Measurements from ENCODE around the gene DOCK1.

DOCK1 gene

GRCh38 chr10:127313996-127314700, 408.9 kb downstream of the DOCK1 start:
- Histone ChIP-seq H3K27me3 (ENCODE audit: insufficient read depth, poor library complexity, severe bottlenecking) (no peaks in the 10 kb centered on the region), H3K27ac (ENCODE audit: poor library complexity, severe bottlenecking) (no peak overlapping the region), H3K4me3 (ENCODE audit: severe bottlenecking) (no peak overlapping the region), H3K9me3 (ENCODE audit: severe bottlenecking) (no peaks in the 10 kb centered on the region), H3K4me1 (ENCODE audit: insufficient read depth, poor library complexity, severe bottlenecking) (no peaks in the 10 kb centered on the region), H3K36me3 (ENCODE audit: low read depth) (no peaks in the 10 kb centered on the region)
- TF ChIP-seq CTCF (IDR thresholded peaks at IDR 0.05; ENCODE audit: poor library complexity, severe bottlenecking): no peak
- no peak for DNase-seq (ENCODE audit: low spot score)
- ATAC-seq (ENCODE audit: low read depth): no peak

GRCh38 chr10:127314797-127315196, 409.6 kb downstream of the DOCK1 start:
- H3K9me3 ChIP-seq (ENCODE audit: severe bottlenecking): no peaks in the 10 kb centered on the region
- TF ChIP-seq CTCF (IDR thresholded peaks at IDR 0.05; ENCODE audit: poor library complexity, severe bottlenecking): no peak
- H3K27ac ChIP-seq (ENCODE audit: poor library complexity, severe bottlenecking): no peak overlapping the region
- DNase-seq (ENCODE audit: low spot score) (no peak), ATAC-seq (ENCODE audit: low read depth) (no peak)
- H3K4me1 ChIP-seq (ENCODE audit: insufficient read depth, poor library complexity, severe bottlenecking): no peaks in the 10 kb centered on the region
- H3K4me3 ChIP-seq (ENCODE audit: severe bottlenecking): no peak overlapping the region
- no peaks in the 10 kb centered on the region for H3K36me3 ChIP-seq (ENCODE audit: low read depth)
- no peaks in the 10 kb centered on the region for H3K27me3 ChIP-seq (ENCODE audit: insufficient read depth, poor library complexity, severe bottlenecking)

GRCh38 chr10:127315888-127316287, 410.7 kb downstream of the DOCK1 start:
- TF ChIP-seq CTCF (IDR thresholded peaks at IDR 0.05; ENCODE audit: poor library complexity, severe bottlenecking): no peak
- Histone ChIP-seq H3K9me3 (ENCODE audit: severe bottlenecking) (no peaks in the 10 kb centered on the region), H3K4me3 (ENCODE audit: severe bottlenecking) (no peak overlapping the region), H3K4me1 (ENCODE audit: insufficient read depth, poor library complexity, severe bottlenecking) (no peaks in the 10 kb centered on the region), H3K27me3 (ENCODE audit: insufficient read depth, poor library complexity, severe bottlenecking) (no peaks in the 10 kb centered on the region), H3K27ac (ENCODE audit: poor library complexity, severe bottlenecking) (no peak overlapping the region), H3K36me3 (ENCODE audit: low read depth) (no peaks in the 10 kb centered on the region)
- DNase-seq (ENCODE audit: low spot score): no peak
- ATAC-seq (ENCODE audit: low read depth): no peak

- DNase-seq (ENCODE audit: low spot score) (no peak), ATAC-seq (ENCODE audit: low read depth) (no peak)
- Histone ChIP-seq H3K4me3 (ENCODE audit: severe bottlenecking) (no peak overlapping the region), H3K36me3 (ENCODE audit: low read depth) (no peaks in the 10 kb centered on the region), H3K27me3 (ENCODE audit: insufficient read depth, poor library complexity, severe bottlenecking) (no peaks in the 10 kb centered on the region), H3K4me1 (ENCODE audit: insufficient read depth, poor library complexity, severe bottlenecking) (no peaks in the 10 kb centered on the region), H3K9me3 (ENCODE audit: severe bottlenecking) (no peaks in the 10 kb centered on the region), H3K27ac (ENCODE audit: poor library complexity, severe bottlenecking) (no peak overlapping the region)
- TF ChIP-seq CTCF (IDR thresholded peaks at IDR 0.05; ENCODE audit: poor library complexity, severe bottlenecking): no peak
Measured at GRCh38 chr10:127318396-127318795, 413.2 kb downstream of the DOCK1 start.

- H3K9me3 ChIP-seq (ENCODE audit: severe bottlenecking): no peaks in the 10 kb centered on the region
- ATAC-seq (ENCODE audit: low read depth) (no peak), DNase-seq (ENCODE audit: low spot score) (no peak)
- no peak for TF ChIP-seq CTCF (IDR thresholded peaks at IDR 0.05; ENCODE audit: poor library complexity, severe bottlenecking)
- H3K4me3 ChIP-seq (ENCODE audit: severe bottlenecking): no peak overlapping the region
- H3K27ac ChIP-seq (ENCODE audit: poor library complexity, severe bottlenecking): no peak overlapping the region
- H3K4me1 ChIP-seq (ENCODE audit: insufficient read depth, poor library complexity, severe bottlenecking): no peaks in the 10 kb centered on the region
- H3K36me3 ChIP-seq (ENCODE audit: low read depth): no peaks in the 10 kb centered on the region
- no peaks in the 10 kb centered on the region for H3K27me3 ChIP-seq (ENCODE audit: insufficient read depth, poor library complexity, severe bottlenecking)
Measured at GRCh38 chr10:127319271-127319670, 414.0 kb downstream of the DOCK1 start.

Data from RWPE2 (cell line).